HG03045 (cell line): ENCODE data around the gene HOXB6.

Experiments used
- ATAC-seq: cut with Tn5 transposase; IDR thresholded peaks from one replicate; pipeline ENCODE4 v1.9.1; 2021; ENCODE audit warnings: mild to moderate bottlenecking, moderate library complexity; ENCODE audit not compliant: unreplicated experiment

HOXB6 gene

GRCh38 chr17:48624118-48624517, 19.3 kb upstream of the HOXB6 start:
- no peak for ATAC-seq

- ATAC-seq = no peak
These were observed 18.8 kb upstream of the HOXB6 start for GRCh38 chr17:48623583-48623982.

GRCh38 chr17:48622857-48623256, 18.1 kb upstream of the HOXB6 start:
- ATAC-seq = no peak

- ATAC-seq = no peak
These were observed 16.9 kb upstream of the HOXB6 start for GRCh38 chr17:48621410-48622392.

- no peak for ATAC-seq
These were observed 15.8 kb upstream of the HOXB6 start for GRCh38 chr17:48620461-48621139.

- ATAC-seq = no peak
These were observed 15.2 kb upstream of the HOXB6 start for GRCh38 chr17:48619826-48620449.

GRCh38 chr17:48618256-48618896, 13.6 kb upstream of the HOXB6 start:
- no peak for ATAC-seq

GRCh38 chr17:48617471-48618255, 12.9 kb upstream of the HOXB6 start:
- ATAC-seq = no peak

GRCh38 chr17:48616717-48617470, 12.1 kb upstream of the HOXB6 start:
- no peak for ATAC-seq

GRCh38 chr17:48615963-48616716, 11.4 kb upstream of the HOXB6 start:
- ATAC-seq = no peak

- ATAC-seq = no peak
These were observed 10.5 kb upstream of the HOXB6 start, which contains the start of gene HOXB8 for GRCh38 chr17:48615047-48615962. Gene HOXB8 (minus strand): TSS chr17:48615292. CDS start chr17:48614704, 588 bp downstream.

GRCh38 chr17:48613862-48614694, 9.3 kb upstream of the HOXB6 start:
- no peak for ATAC-seq

GRCh38 chr17:48612854-48613691, 8.3 kb upstream of the HOXB6 start:
- ATAC-seq = no peak

GRCh38 chr17:48612456-48612853, 7.7 kb upstream of the HOXB6 start:
- ATAC-seq = no peak

GRCh38 chr17:48611681-48612455, 7.1 kb upstream of the HOXB6 start:
- no peak for ATAC-seq
